ENCODE measurements around the gene DENND1B. TPM values are rescaled to one million over a fixed set of nuclear protein-coding genes. Genes with fewer than 3 reads are reported as not detected.
A peak's percentile ranks its signal among the peaks of the same experiment; 100 is the strongest.

DENND1B gene
- 10 to 100 TPM; 10.8 to 12.7 TPM for total RNA-seq

- Mint-ChIP-seq H3K36me3 (ENCODE audit: low read depth) (peaks cover 16% of the 10 kb centered on the region), H3K27me3 (no peaks in the 10 kb centered on the region), H3K4me1 (ENCODE audit: low read depth) (peaks cover 65% of the 10 kb centered on the region), H3K27ac (peak within 1 kb of the TSS; percentile 99), H3K4me3 (peak within 1 kb of the TSS; percentile 94), H3K9me3 (peaks cover 4% of the 10 kb centered on the region)
- intact Hi-C loops (cut with micrococcal nuclease) = loop anchor here (5.0 to 10.0 kb wide), 2 partner anchors 139 to 392 kb away; partner anchors contain the start of gene LHX9
- ChIA-PET POLR2A (interaction anchor here (0.7 to 2.1 kb wide), 9 partner anchors 9 to 127 kb away, joined by 3 to 7 read pairs (median 3); partner anchors contain the start of gene C1orf53), CTCF (interaction anchor here (1.0 to 2.7 kb wide), 5 partner anchors 7 to 157 kb away, joined by 3 to 7 read pairs (median 3); no protein-coding TSS in a partner anchor)
- ATAC-seq (peak; percentile 72), DNase-seq (peak; percentile 90)
- TF ChIP-seq CTCF (IDR thresholded peaks at IDR 0.05) = no peak
Measured at GRCh38 chr1:197775282-197776262, at the start of gene DENND1B. TSS of gene DENND1B (minus strand) at chr1:197775480. CDS start at chr1:197775155, 325 bp downstream.

GRCh38 chr1:197814306-197814705 is 39.0 kb upstream of the DENND1B start:
- Mint-ChIP-seq H3K27ac (no peak overlapping the region), H3K4me3 (no peak overlapping the region), H3K4me1 (ENCODE audit: low read depth) (no peaks in the 10 kb centered on the region), H3K9me3 (peaks cover 2% of the 10 kb centered on the region), H3K27me3 (no peaks in the 10 kb centered on the region), H3K36me3 (ENCODE audit: low read depth) (no peaks in the 10 kb centered on the region)
- ChIA-PET CTCF (no interaction called here), POLR2A (no interaction called here)
- DNase-seq (no peak), ATAC-seq (no peak)
- TF ChIP-seq CTCF (IDR thresholded peaks at IDR 0.05) = no peak
- intact Hi-C loops (cut with micrococcal nuclease) = no loop called here

- no peak for DNase-seq
- no peak overlapping the region for H3K27ac Mint-ChIP-seq
- ChIA-PET CTCF (no interaction called here), POLR2A (no interaction called here)
- H3K4me3 Mint-ChIP-seq = no peak overlapping the region
- peaks cover 2% of the 10 kb centered on the region for H3K9me3 Mint-ChIP-seq
- no peak for TF ChIP-seq CTCF (IDR thresholded peaks at IDR 0.05)
- H3K36me3 Mint-ChIP-seq (ENCODE audit: low read depth) = no peaks in the 10 kb centered on the region
- no peak for ATAC-seq
- no peaks in the 10 kb centered on the region for H3K27me3 Mint-ChIP-seq
- intact Hi-C loops (cut with micrococcal nuclease) = no loop called here
- no peaks in the 10 kb centered on the region for H3K4me1 Mint-ChIP-seq (ENCODE audit: low read depth)
Measured at GRCh38 chr1:197813741-197814140, 38.5 kb upstream of the DENND1B start.

GRCh38 chr1:197811769-197812168 is 36.5 kb upstream of the DENND1B start:
- ATAC-seq (no peak), DNase-seq (no peak)
- intact Hi-C loops (cut with micrococcal nuclease) = no loop called here
- no peaks in the 10 kb centered on the region for H3K27me3 Mint-ChIP-seq
- POLR2A ChIA-PET = no interaction called here
- peaks cover 2% of the 10 kb centered on the region for H3K9me3 Mint-ChIP-seq
- no peaks in the 10 kb centered on the region for H3K36me3 Mint-ChIP-seq (ENCODE audit: low read depth)
- no peak for TF ChIP-seq CTCF (IDR thresholded peaks at IDR 0.05)
- CTCF ChIA-PET = no interaction called here
- peaks cover 4% of the 10 kb centered on the region for H3K4me1 Mint-ChIP-seq (ENCODE audit: low read depth)
- no peak overlapping the region for H3K4me3 Mint-ChIP-seq
- H3K27ac Mint-ChIP-seq = no peak overlapping the region

- no peak for DNase-seq
Measured at GRCh38 chr1:197810812-197811211, 35.5 kb upstream of the DENND1B start.

More at GRCh38 chr1:197810812-197811211, 35.5 kb upstream of the DENND1B start:
- intact Hi-C loops (cut with micrococcal nuclease) = no loop called here
- Mint-ChIP-seq H3K27me3 (no peaks in the 10 kb centered on the region), H3K4me1 (ENCODE audit: low read depth) (peaks cover 8% of the 10 kb centered on the region), H3K36me3 (ENCODE audit: low read depth) (no peaks in the 10 kb centered on the region), H3K27ac (no peak overlapping the region), H3K4me3 (no peak overlapping the region), H3K9me3 (peaks cover 2% of the 10 kb centered on the region)
- no peak for ATAC-seq
- POLR2A ChIA-PET = no interaction called here
- CTCF ChIA-PET = no interaction called here
- TF ChIP-seq CTCF (IDR thresholded peaks at IDR 0.05) = no peak
